Stimulated activated CD4-positive, alpha-beta T cell treated with anti-CD3 and anti-CD28 coated beads, TNF-alpha, amount 100 ng/mL, for 4 hours (primary cell): ENCODE measurements around the gene CPN2.
A peak's percentile ranks its signal among the peaks of the same experiment; 100 is the strongest.

Source experiments
- DNase-seq, 3 experiments: peaks; one replicate each; pipeline ENCODE4 v3.0.0-alpha.2; 2020; ENCODE audit warnings: low read depth in 3 of 3

The CPN2 gene

GRCh38 chr3:194351080-194351672 is at the start of gene CPN2:
TSS of gene CPN2 (minus strand) at chr3:194351328. CDS start at chr3:194342702, 8,626 bp downstream.
- no peak for DNase-seq

GRCh38 chr3:194399874-194400411 is 48.8 kb upstream of the CPN2 start:
- no peak for DNase-seq

- DNase-seq: no peak
These were observed 48.0 kb upstream of the CPN2 start, which contains the start of gene GP5 for GRCh38 chr3:194399166-194399565. TSS of gene GP5 (minus strand) at chr3:194399266. CDS start at chr3:194398282, 984 bp downstream.

GRCh38 chr3:194397757-194398312 is 46.7 kb upstream of the CPN2 start:
- DNase-seq: no peak

- DNase-seq: peak in 1 of 3 experiments; percentile 14
These were observed 46.0 kb upstream of the CPN2 start for GRCh38 chr3:194396859-194397756.

- no peak for DNase-seq
These were observed 45.4 kb upstream of the CPN2 start for GRCh38 chr3:194396539-194396858.

GRCh38 chr3:194395778-194396538 is 44.8 kb upstream of the CPN2 start:
- peak; percentile 13 to 64 (median 61) for DNase-seq

- DNase-seq: no peak
These were observed 44.1 kb upstream of the CPN2 start for GRCh38 chr3:194395212-194395611.

GRCh38 chr3:194392576-194392975 is 41.4 kb upstream of the CPN2 start:
- DNase-seq: no peak

GRCh38 chr3:194390835-194391234 is 39.7 kb upstream of the CPN2 start:
- no peak for DNase-seq

- DNase-seq: no peak
These were observed 38.1 kb upstream of the CPN2 start for GRCh38 chr3:194389269-194389668.

GRCh38 chr3:194387926-194388418 is 36.8 kb upstream of the CPN2 start:
- DNase-seq: no peak

GRCh38 chr3:194387276-194387675 is 36.1 kb upstream of the CPN2 start:
- no peak for DNase-seq

- DNase-seq: no peak
These were observed 35.5 kb upstream of the CPN2 start for GRCh38 chr3:194386648-194387047.

GRCh38 chr3:194386066-194386465 is 34.9 kb upstream of the CPN2 start:
- DNase-seq: no peak

GRCh38 chr3:194384569-194385001 is 33.5 kb upstream of the CPN2 start:
- DNase-seq: no peak

GRCh38 chr3:194384156-194384555 is 33.0 kb upstream of the CPN2 start:
- no peak for DNase-seq

- DNase-seq: no peak
These were observed 32.3 kb upstream of the CPN2 start for GRCh38 chr3:194383276-194383940.

- DNase-seq: no peak
These were observed 31.7 kb upstream of the CPN2 start for GRCh38 chr3:194382892-194383223.

GRCh38 chr3:194382196-194382891 is 31.2 kb upstream of the CPN2 start:
- no peak for DNase-seq

- DNase-seq: no peak
These were observed 30.3 kb upstream of the CPN2 start for GRCh38 chr3:194381460-194381875.
